SU-DHL-6 (cell line): ENCODE results near the gene SOAT2.

Experiments used
- H2AFZ ChIP-seq: fragments of 200-600 bp; sonication (generic); 2 replicates; pipeline ENCODE4 v1.6.1; 2014; ENCODE audit warnings: low read depth, mild to moderate bottlenecking, moderate library complexity, mixed read lengths, antibody characterized with exemption, low read length; ENCODE audit not compliant: severe bottlenecking
- H3F3A ChIP-seq: fragments of 200-600 bp; shearing (Covaris generic); 2 replicates; pipeline ENCODE4 v1.6.0; 2016; ENCODE audit warnings: antibody characterized with exemption, mild to moderate bottlenecking; ENCODE audit not compliant: insufficient read depth
- H3K27ac ChIP-seq: fragments of 200-600 bp; sonication (generic); 2 replicates; pipeline ENCODE4 v1.5.1; 2016; ENCODE audit warnings: low read depth, mild to moderate bottlenecking, low read length, moderate library complexity, mixed read lengths
- H3K27me3 ChIP-seq: fragments of 200-600 bp; sonication (generic), shearing (Covaris generic); 2 replicates; pipeline ENCODE4 v1.6.0; 2014; ENCODE audit warnings: mild to moderate bottlenecking, low read length
- H3K36me3 ChIP-seq: fragments of 200-600 bp; sonication (generic); 2 replicates; pipeline ENCODE4 v1.6.1; 2014; ENCODE audit warnings: mild to moderate bottlenecking, low read length, mixed read lengths
- H3K4me2 ChIP-seq: fragments of 300-600, 200-600 bp; shearing (Covaris generic), sonication (generic); 2 replicates; pipeline ENCODE4 v1.6.0; 2014; ENCODE audit warnings: low read length, low read depth, mild to moderate bottlenecking; ENCODE audit not compliant: poor library complexity, severe bottlenecking
- H3K4me3 ChIP-seq: fragments of 200-600 bp; sonication (generic); 2 replicates; pipeline ENCODE4 v1.5.1; 2014; ENCODE audit warnings: antibody characterized with exemption, low read length, mild to moderate bottlenecking, mixed read lengths; ENCODE audit not compliant: insufficient read depth, poor library complexity, severe bottlenecking
- H3K79me2 ChIP-seq: fragments of 200-600 bp; sonication (generic); 2 replicates; pipeline ENCODE4 v1.6.1; 2014; ENCODE audit warnings: mild to moderate bottlenecking, low read length, moderate library complexity; ENCODE audit not compliant: insufficient read depth
- H3K9ac ChIP-seq: fragments of 200-600 bp; sonication (generic); 2 replicates; pipeline ENCODE4 v1.7.0; 2014; ENCODE audit warnings: mild to moderate bottlenecking, low read length
- H3K9me2 ChIP-seq: fragments of 200-600 bp; sonication (generic); replicated peaks from 2 replicates; pipeline ENCODE4 v1.6.1; 2014; ENCODE audit warnings: low read length; ENCODE audit not compliant: insufficient read depth
- H3K9me3 ChIP-seq: fragments of 200-600 bp; sonication (generic); 2 replicates; pipeline ENCODE4 v1.6.1; 2014; ENCODE audit warnings: low read length, mixed read lengths; ENCODE audit not compliant: insufficient read depth
- H4K20me1 ChIP-seq: fragments of 200-600 bp; sonication (generic); 2 replicates; pipeline ENCODE4 v1.6.1; 2014; ENCODE audit warnings: low read depth, mild to moderate bottlenecking, antibody characterized with exemption, low read length, moderate library complexity, mixed read lengths
- EZH2phosphoT487 ChIP-seq: fragments of 200-600 bp; sonication (generic), shearing (Covaris generic); conservative IDR thresholded peaks from 2 replicates; pipeline ENCODE4 v1.6.1; 2018; ENCODE audit warnings: mild to moderate bottlenecking, antibody characterized with exemption, low read length, moderate library complexity, mixed read lengths
- TF ChIP-seq, protein P1 (sequence below): fragments of 200-600 bp; sonication (generic); IDR thresholded peaks from one replicate; pipeline ENCODE4 v1.5.1; 2017; ENCODE audit warnings: antibody characterized with exemption, mild to moderate bottlenecking, low read length, moderate library complexity; ENCODE audit not compliant: insufficient read depth, poor library complexity, severe bottlenecking

SOAT2 gene

DNA sequence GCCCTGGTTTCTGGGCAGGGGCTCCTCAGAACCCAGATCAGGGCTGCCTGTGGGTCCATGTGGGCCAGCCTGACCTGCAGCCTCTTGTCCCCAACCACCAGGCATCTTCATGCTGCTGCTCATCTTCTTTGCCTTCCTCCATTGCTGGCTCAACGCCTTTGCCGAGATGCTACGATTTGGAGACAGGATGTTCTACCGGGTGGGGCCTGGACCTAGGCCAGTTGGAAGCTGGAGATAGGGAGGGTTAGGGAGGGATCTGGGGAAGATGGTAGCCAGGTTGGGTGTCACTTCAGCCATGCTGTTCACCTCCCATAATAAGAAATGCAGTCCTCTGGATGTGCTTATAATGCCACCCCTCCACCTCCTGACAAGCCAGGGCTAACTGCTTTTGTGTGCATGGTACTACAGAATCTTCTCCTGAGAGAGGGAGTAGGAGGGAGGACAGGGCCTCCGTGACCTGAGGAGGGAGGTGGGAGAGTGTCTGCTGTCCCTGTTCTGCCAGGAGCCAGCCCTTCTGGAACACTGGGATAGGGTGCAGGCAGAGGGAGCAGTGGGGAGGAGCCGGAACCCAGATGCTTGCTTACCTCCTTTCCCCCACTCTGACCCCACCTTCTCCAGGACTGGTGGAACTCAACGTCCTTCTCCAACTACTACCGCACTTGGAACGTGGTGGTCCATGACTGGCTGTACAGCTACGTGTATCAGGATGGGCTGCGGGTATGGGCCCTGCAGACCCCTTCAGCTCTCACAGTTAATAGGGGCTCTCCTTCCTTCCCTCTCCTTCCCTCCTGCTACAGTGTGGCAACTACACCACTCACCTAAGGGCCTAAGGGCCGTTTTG lies 17.6 kb downstream of the SOAT2 start:
- Histone ChIP-seq H3K79me2 (no peaks in the 10 kb centered on the region), H3K4me2 (no peak overlapping the region), H2AFZ (no peak overlapping the region), H3F3A (no peaks in the 10 kb centered on the region), H3K4me3 (no peak overlapping the region), H3K36me3 (no peaks in the 10 kb centered on the region), H3K9me2 (no peaks in the 10 kb centered on the region), H3K9ac (no peak overlapping the region), H4K20me1 (no peaks in the 10 kb centered on the region), H3K27me3 (no peaks in the 10 kb centered on the region), H3K27ac (no peak overlapping the region), H3K9me3 (no peaks in the 10 kb centered on the region)
- TF ChIP-seq, protein P1, sequence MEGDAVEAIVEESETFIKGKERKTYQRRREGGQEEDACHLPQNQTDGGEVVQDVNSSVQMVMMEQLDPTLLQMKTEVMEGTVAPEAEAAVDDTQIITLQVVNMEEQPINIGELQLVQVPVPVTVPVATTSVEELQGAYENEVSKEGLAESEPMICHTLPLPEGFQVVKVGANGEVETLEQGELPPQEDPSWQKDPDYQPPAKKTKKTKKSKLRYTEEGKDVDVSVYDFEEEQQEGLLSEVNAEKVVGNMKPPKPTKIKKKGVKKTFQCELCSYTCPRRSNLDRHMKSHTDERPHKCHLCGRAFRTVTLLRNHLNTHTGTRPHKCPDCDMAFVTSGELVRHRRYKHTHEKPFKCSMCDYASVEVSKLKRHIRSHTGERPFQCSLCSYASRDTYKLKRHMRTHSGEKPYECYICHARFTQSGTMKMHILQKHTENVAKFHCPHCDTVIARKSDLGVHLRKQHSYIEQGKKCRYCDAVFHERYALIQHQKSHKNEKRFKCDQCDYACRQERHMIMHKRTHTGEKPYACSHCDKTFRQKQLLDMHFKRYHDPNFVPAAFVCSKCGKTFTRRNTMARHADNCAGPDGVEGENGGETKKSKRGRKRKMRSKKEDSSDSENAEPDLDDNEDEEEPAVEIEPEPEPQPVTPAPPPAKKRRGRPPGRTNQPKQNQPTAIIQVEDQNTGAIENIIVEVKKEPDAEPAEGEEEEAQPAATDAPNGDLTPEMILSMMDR, result no peak
- TF ChIP-seq EZH2phosphoT487, result no peak

DNA sequence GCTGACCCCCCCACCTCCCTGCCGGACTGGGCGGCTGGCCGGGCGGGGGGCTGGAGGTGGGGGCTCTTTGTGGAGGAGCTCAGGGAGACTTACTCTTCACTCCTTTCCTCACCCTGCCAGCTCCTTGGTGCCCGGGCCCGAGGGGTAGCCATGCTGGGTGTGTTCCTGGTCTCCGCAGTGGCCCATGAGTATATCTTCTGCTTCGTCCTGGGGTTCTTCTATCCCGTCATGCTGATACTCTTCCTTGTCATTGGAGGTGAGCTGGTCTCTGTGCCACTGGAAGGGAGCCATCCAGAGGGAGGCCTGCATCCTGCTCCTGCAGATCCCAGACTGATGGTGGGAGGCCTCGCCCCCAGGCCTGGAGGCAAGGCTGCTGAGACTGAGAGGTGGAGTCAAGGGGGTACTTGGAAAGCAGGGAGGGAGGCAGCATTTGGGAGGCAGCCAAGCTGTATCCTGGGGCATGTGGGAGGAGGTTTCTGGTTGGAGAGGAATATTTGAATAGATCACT lies 19.7 kb downstream of the SOAT2 start:
- Histone ChIP-seq H3K4me2 (no peak overlapping the region), H3K9me2 (no peaks in the 10 kb centered on the region), H3K9ac (no peak overlapping the region), H3K9me3 (no peaks in the 10 kb centered on the region), H4K20me1 (no peaks in the 10 kb centered on the region), H3K79me2 (no peaks in the 10 kb centered on the region), H3F3A (no peaks in the 10 kb centered on the region), H2AFZ (no peak overlapping the region), H3K27me3 (no peaks in the 10 kb centered on the region), H3K36me3 (no peaks in the 10 kb centered on the region), H3K4me3 (no peak overlapping the region), H3K27ac (no peak overlapping the region)
- TF ChIP-seq, protein P1, result no peak
- TF ChIP-seq EZH2phosphoT487, result no peak

DNA sequence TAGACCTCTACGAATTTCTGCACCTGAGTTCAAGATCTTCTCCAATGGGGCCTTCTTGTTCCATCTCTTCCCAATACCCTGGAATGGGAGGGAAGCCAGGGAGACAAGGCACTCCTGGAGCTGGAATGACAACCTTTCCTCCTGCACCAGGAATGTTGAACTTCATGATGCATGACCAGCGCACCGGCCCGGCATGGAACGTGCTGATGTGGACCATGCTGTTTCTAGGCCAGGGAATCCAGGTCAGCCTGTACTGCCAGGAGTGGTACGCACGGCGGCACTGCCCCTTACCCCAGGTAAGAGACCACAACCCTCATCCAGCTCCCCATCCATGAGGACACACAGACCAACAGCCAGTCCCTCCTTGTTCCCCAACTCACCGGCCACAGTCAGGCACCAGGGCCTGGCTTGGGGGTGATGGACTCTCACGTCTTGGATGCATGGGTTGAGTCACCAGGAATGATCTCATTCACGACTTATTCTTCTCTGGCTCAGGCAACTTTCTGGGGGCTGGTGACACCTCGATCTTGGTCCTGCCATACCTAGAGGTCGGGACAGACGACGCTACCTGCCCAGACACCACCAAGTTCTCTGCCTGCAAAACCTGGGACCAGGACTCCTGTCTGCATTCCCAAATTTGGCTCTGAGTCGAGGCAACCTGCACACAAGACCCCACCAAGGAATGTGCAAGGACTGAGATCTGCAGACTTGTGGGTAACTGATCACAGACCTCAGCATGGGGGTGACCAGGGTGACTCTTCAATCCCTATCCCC lies 20.5 kb downstream of the SOAT2 start:
- H3K9ac ChIP-seq, result no peak overlapping the region
- H4K20me1 ChIP-seq, result no peaks in the 10 kb centered on the region
- H3K27ac ChIP-seq, result no peak overlapping the region
- H3K4me3 ChIP-seq, result no peak overlapping the region
- TF ChIP-seq, protein P1, result no peak
- no peak for TF ChIP-seq EZH2phosphoT487
- H3K36me3 ChIP-seq, result no peaks in the 10 kb centered on the region
- no peaks in the 10 kb centered on the region for H3K79me2 ChIP-seq
- H3K27me3 ChIP-seq, result no peaks in the 10 kb centered on the region
- no peak overlapping the region for H3K4me2 ChIP-seq
- no peak overlapping the region for H2AFZ ChIP-seq
- no peaks in the 10 kb centered on the region for H3K9me3 ChIP-seq
- no peaks in the 10 kb centered on the region for H3K9me2 ChIP-seq
- no peaks in the 10 kb centered on the region for H3F3A ChIP-seq
